LNCaP clone FGC (cell line): ENCODE data around the gene FOXN3.
"Not testable (repeated sequence)": the region's sequence is repeated elsewhere in the genome, so short reads cannot be mapped to it uniquely, and the experiment has no call there.

Experiments
- DNase-seq: peaks from one replicate; pipeline ENCODE4 v3.0.0-alpha.2; 2011; ENCODE audit warnings: low read depth
- H3K4me3 ChIP-seq: 2 replicates; pipeline ENCODE4 v1.5.1; 2011; ENCODE audit warnings: mild to moderate bottlenecking, low read depth, low read length, control low read depth
- CTCF ChIP-seq: IDR thresholded peaks from 2 replicates; pipeline ENCODE4 v1.5.1; 2012; ENCODE audit warnings: mild to moderate bottlenecking; ENCODE audit not compliant: control insufficient read depth, insufficient read depth; ENCODE audit errors: extremely low read depth

Gene FOXN3

GRCh38 chr14:89112720-89113119, 304.3 kb downstream of the FOXN3 start:
- DNase-seq: no peak
- H3K4me3 ChIP-seq: no peak overlapping the region
- TF ChIP-seq CTCF: no peak

GRCh38 chr14:89111766-89112543, 305.1 kb downstream of the FOXN3 start:
- H3K4me3 ChIP-seq, DNase-seq: not testable (repeated sequence)

- not testable (repeated sequence) for DNase-seq
Observed at GRCh38 chr14:89111232-89111631, 305.8 kb downstream of the FOXN3 start.

GRCh38 chr14:89110110-89110509, 306.9 kb downstream of the FOXN3 start:
- no peak overlapping the region for H3K4me3 ChIP-seq
- DNase-seq: no peak
- no peak for TF ChIP-seq CTCF

More at GRCh38 chr14:89111232-89111631, 305.8 kb downstream of the FOXN3 start:
- not testable (repeated sequence) for H3K4me3 ChIP-seq

GRCh38 chr14:89108608-89109007, 308.4 kb downstream of the FOXN3 start:
- no peak for TF ChIP-seq CTCF
- no peak overlapping the region for H3K4me3 ChIP-seq
- no peak for DNase-seq

- no peak for TF ChIP-seq CTCF
- H3K4me3 ChIP-seq: no peak overlapping the region
- no peak for DNase-seq
Observed at GRCh38 chr14:89107626-89108025, 309.4 kb downstream of the FOXN3 start.
